Measurements from ENCODE around the gene CYP3A7.
"Not testable (repeated sequence)": the region's sequence is repeated elsewhere in the genome, so short reads cannot be mapped to it uniquely, and the experiment has no call there.

CYP3A7 gene

DNA sequence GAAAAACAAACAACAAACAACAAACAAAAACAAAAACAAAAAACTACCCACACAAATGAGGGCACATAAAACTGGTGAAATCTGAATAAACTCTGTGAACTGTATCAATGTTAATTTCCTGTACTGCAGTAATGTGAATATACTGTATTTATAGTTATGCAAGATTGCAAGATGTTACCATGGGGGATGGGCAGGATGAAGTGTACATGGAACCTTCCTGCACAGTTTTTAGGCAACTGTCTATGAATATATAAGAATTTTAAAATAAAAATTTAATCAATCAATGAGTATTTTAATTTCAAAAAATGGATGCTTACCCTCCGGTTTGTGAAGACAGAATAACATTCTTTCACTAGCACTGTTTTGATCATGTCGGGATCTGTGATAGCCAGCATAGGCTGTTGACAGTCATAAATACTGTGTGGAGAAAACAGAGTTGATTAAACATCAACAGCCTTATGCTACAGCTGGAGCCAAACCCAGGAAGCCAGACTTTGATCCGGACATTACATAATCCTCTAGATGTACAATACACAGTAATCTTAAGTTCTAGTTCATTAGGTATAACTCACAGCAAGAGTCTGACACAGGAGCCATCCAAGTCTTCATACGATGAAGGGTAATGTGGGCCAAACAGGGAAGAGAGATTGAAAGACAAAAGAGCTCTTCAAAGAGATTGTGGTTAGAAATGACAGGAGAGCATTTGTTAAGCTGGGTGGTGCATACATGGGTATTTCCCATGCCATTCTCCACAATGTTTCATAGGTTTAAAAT lies 14.8 kb downstream of the CYP3A7 start:
- TF ChIP-seq CTCF (IDR thresholded peaks at IDR 0.05; ENCODE audit: insufficient read depth, low read depth, low read length, missing control alignments), result no peak
- DNase-seq (ENCODE audit: low read depth), result no peak

DNA sequence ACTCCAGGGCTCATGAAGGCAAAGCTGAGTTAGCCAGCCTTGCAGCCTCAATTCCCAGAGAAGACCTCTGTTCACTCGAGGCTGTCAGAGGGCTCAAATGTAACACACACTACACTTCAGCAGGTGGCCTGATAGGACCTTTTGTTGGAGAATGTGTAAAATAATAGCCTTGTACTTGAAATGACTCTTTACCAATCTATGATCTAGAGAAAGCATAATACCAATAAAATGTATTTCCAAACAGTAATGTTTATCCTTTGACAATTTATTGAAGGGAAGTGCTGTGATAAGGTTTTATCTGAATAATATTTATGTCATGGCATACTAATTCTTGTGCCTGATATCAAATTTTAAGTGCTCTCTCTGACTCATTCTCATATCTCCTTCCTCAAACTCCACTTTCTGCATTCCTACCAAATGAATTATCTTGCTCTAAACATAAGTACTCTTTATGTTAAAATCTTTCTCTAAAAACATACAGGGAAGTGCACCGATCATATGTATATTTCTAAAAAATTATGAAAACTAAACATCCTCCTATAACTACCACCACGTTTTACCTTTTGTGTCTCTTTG lies 20.9 kb downstream of the CYP3A7 start:
- TF ChIP-seq CTCF (IDR thresholded peaks at IDR 0.05; ENCODE audit: insufficient read depth, low read depth, low read length, missing control alignments), result no peak
- DNase-seq (ENCODE audit: low read depth), result no peak
- no peak overlapping the region for H3K4me3 ChIP-seq (ENCODE audit: low read depth, low read length)

More for the DNA sequence above, 14.8 kb downstream of the CYP3A7 start:
- H3K4me3 ChIP-seq (ENCODE audit: low read depth, low read length), result no peak overlapping the region

GRCh38 chr7:99709838-99710578 lies 25.0 kb downstream of the CYP3A7 start:
- DNase-seq (ENCODE audit: low read depth), result no peak
- no peak for TF ChIP-seq CTCF (IDR thresholded peaks at IDR 0.05; ENCODE audit: insufficient read depth, low read depth, low read length, missing control alignments)
- no peak overlapping the region for H3K4me3 ChIP-seq (ENCODE audit: low read depth, low read length)

DNA sequence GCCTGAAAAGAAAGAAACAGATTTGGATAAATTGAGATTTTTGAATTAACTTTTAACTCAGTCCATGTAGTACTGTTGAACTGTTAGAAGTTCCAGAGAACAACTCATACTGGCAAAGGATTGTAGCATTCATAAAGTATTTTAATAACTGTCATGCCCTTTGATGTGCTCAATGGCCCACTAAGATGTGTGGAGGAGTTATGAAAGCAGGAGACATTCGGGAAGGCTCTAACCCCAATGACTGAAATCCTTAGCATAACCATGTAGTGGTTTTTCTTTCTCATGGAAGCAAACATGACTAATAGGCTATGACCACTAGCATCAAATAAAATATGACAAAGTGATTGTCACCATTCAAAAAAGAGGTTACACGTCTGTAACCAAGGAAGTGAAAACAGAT lies 25.7 kb downstream of the CYP3A7 start:
- no peak for DNase-seq (ENCODE audit: low read depth)
- TF ChIP-seq CTCF (IDR thresholded peaks at IDR 0.05; ENCODE audit: insufficient read depth, low read depth, low read length, missing control alignments), result no peak
- H3K4me3 ChIP-seq (ENCODE audit: low read depth, low read length), result no peak overlapping the region

- H3K4me3 ChIP-seq (ENCODE audit: low read depth, low read length), result no peak overlapping the region
- DNase-seq (ENCODE audit: low read depth), result no peak
- no peak for TF ChIP-seq CTCF (IDR thresholded peaks at IDR 0.05; ENCODE audit: insufficient read depth, low read depth, low read length, missing control alignments)
These were observed 27.9 kb downstream of the CYP3A7 start for GRCh38 chr7:99707096-99707495.

GRCh38 chr7:99699946-99700345 lies 35.0 kb downstream of the CYP3A7 start:
- DNase-seq (ENCODE audit: low read depth), result no peak
- TF ChIP-seq CTCF (IDR thresholded peaks at IDR 0.05; ENCODE audit: insufficient read depth, low read depth, low read length, missing control alignments), result no peak
- H3K4me3 ChIP-seq (ENCODE audit: low read depth, low read length), result no peak overlapping the region

DNA sequence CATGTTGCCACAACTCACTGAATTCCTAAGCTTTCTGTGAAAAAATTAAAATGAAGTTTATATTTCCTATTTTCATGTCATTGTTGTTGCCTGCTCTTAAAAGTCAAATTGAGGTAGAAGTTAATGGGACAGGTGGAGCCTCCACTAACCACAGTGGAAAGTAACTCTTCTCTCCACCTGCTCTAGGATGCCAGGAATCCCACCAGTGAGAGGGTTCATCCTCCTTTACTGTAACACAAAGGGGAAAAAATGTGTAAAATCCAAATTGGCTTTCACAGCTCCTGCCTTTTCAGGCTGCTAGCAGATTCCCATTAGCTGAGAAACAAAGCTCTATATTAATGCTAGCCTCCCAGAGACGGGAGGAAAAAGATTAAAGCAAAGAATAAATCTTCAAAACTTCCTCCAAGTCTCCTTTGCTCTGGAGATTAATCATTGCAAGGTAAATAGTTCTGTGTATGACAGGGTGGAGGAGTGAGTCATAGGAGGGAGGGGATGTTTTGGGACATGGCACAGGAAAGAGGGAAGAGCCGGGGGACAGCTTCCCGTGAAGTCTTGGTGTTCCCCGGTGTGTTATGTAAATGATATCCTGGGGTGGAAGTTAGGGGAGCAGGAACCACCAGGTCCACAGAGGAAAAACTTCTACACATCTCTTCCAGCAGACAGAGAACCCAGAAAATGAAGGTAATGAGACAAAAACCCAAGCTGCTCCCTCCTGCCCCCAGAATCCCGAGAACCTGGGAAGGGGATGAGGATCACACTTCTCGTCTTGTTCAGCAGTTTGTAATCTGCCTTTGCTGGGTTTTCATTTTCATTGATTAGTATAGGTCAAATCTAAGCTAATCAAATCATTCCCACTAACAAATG lies 35.9 kb downstream of the CYP3A7 start:
- not testable (repeated sequence) for DNase-seq (ENCODE audit: low read depth); H3K4me3 ChIP-seq (ENCODE audit: low read depth, low read length)

All from GM12865 (cell line).